ENCODE data around the gene MMP3. TPM values are rescaled to one million over a fixed set of nuclear protein-coding genes. Genes with fewer than 3 reads are reported as not detected.

Gene MMP3
- polyA plus RNA-seq, 5 donors: not detected

DNA sequence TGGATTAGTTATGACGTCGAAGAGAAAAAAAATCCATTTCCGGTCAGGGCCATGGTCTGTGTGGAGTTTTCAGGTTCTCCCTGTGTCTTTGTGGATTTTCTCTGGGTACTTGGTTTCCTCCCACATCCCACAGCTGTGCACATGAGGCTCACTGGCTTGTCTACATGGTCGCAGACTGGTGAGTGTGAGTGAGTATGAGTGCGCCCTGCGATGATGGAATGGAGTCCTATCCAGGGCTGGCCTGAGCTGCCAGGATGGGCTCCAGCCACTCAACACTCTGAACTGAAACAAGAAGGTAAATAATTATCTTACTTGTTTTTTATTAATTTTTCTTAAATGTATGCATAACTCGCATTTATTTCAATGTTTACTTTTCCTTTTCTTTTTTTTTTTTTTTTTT, 10.8 kb downstream of the MMP3 start:
- DNase-seq: no peak

DNA sequence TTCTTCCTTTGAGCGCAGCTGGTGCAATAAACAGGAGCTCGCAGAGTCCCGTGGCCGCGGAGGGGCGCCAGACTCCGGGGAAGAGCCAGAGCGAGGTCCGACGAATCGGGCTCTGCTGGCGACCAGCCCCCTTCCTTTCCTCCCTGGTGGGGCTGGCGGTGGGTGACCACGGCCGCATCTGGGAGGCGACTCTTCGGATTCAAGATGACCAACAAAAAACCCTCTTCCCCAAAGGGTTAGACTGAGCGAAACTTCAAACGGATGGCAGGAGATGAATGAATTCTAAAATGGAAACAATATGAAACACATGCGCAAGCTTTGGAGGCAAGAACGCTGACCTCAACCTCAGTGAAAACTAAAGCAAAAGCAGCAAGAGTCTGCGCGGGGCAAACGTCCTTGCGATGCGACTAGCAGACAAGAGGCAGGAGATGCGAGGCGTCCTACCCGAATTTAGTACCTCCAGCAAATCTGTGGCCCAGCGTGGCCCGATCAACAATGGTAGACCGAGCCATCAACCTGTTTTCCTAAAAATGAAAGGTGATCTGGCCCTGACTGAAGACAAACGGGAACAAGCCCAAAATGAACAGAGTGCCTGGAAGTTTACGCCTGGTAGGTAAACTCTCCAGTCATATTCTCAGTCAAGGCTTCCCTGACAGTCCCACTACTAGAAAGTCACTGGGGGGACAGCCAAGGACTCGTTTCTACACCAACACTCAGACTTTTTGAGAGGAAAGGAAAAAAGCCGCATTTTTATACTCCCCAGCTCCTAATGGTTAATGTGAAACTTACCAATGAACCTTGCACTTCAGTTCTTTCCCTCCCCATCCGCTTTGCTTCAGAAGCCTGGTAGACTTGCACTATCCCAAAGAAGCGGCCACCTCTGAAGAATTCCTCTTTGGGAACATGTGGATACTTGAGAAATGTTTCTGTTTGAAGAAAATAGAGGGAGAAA, 11.6 kb downstream of the MMP3 start:
- peak; percentile 11 to 19 for DNase-seq

DNA sequence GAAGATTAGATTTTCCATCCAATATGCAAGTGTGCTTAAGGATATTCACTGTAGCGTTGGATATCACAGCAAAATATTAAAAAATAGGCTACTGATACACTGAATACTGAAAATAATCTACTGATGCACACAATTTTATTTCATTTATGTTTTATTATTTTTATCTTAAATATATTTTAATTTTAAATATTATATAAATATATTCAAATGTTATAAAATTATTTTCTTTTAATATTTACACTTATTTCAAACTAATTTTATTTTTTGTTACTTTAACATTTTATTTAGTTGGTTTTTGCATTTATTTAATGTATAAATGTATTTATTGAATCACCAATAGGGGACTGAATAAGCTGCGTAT, 12.3 kb downstream of the MMP3 start:
- DNase-seq: no peak

DNA sequence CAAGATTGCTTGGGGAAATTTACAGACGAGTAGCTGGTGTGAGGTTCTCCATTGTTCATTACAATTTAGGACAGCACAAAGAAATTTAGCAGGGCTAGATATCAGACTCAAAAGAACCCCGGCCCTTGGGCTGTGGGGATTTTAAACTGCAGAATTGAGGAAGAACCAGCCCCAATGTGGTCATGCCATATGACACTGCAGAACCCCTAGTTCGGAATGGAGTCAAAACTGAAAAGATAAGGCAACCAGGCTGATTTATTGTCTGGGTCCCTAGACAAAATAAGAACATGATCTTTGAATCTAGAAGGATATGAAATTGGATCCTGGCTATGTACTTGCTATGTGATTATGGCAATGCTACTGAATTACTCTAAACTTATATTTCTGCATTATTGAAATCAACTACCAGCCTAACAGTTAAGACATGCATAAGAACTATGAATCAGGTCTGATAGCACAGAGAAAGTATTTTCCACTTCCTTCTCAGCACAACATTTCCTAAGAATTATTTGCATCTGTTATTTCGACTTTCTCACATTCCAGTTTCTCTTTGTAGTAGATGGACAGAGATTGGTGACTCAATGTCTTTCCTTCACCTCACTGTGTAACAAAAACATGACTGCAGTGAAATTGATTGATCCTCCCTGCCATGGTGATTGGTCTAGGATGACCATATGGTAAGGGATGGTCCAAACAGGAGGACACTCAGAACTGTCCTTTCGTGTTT, 13.2 kb downstream of the MMP3 start:
- no peak for DNase-seq

DNA sequence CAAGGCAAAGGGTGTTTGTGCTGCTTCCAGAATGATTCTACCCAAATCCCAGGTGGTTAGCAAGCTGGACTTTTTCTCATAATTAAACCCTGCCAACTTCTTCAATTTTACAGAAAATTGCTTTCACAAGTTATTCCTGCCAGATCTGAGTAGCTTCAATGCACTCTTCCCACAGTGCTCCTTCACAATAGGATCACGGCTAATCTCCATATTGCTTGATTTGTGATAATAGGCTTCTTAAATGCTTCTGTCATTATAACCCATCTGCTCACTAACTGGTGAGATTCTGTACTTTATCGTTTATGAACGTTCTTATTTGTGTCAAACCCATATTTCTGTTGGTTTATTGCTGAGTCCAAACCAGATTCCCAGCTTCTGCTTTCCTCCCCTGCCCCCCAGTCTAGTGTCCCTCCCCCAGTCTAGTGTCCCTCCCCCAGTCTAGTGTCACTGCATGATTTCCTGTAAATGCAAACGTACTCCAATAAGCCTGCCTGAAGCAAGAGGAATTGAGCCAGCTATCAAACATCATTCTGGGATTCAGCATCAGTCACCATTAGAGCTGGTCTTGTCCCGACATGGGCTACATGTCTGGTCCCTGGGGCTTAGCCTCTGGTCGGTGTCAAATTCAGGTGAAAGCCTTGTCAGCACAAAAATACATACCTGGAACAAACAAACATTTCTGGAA, 14.0 kb downstream of the MMP3 start:
- no peak for DNase-seq

DNA sequence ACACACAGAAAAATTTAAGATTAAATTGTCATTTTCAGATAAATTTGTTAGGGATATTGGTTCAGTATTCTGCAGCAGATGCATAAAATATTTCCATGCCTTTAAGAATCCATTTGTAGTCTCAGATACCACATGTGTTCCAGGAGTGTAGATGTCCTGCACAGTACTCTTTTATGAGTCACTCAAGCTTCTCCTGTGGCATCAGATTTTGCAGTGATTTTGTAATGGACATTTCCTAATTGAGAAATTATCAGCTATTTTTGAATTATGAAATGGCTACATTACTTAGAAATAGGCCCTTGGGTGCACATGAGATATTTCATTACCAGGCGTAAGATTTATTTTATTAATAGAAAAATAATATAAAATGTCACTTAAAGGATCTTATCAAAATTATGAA, 18.9 kb downstream of the MMP3 start:
- no peak for DNase-seq

DNA sequence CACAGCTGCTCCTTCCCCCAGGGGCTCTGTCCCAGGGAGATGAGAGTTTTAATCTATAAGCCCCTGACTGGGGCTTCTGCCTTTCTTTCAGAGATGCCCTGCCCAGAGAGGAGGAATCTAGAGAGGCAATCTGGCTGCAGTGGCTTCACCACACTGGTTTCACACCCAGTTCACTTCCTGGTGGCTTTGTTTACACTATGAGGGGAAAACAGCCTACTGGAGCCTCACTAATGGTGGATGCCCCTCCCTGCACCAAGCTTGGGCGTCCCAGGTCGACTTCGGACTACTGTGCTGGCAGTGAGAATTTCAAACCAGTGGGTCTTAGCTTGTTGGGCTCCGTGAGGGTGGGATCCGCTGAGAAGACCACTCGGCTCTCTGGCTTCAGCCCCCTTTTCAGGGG, 23.9 kb downstream of the MMP3 start:
- no peak for DNase-seq

DNA sequence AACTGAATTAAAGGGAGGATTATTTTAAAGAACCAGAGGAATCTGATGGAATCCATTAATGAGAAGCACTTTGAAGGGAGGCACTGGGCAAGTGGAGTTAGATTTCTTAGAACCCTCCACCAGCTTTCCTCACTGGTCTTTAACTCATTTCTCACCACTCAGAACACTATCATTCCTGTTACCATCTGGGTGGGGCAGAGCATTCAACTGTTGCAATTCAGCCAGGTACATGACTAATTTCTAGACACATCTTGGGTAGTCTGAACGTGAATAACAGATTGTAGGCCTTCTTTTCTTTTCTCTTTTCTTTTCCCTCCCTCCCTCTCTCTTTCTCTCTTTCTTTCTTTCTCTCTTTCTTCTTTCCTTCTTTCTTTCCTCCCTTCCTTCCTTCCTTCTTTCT, 29.9 kb downstream of the MMP3 start:
- no peak for DNase-seq

DNA sequence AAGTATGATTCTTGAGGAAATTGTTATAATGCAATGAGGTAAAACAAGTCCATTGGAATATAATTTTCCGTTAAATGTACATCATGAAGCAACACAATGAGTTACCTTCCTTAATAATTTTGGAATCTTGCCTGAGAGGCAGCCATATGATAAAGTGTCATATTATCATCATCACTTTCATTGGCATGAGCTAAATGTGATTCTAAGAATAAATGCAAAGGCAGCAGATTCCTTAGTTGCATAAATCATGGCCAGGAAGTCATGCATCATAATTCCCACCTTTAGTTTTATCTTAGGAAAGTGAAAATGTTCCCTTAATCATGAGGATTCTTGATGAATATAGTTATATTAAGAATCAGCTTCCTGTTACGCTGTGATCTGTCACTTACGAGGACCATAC, 31.2 kb downstream of the MMP3 start:
- DNase-seq: no peak

DNA sequence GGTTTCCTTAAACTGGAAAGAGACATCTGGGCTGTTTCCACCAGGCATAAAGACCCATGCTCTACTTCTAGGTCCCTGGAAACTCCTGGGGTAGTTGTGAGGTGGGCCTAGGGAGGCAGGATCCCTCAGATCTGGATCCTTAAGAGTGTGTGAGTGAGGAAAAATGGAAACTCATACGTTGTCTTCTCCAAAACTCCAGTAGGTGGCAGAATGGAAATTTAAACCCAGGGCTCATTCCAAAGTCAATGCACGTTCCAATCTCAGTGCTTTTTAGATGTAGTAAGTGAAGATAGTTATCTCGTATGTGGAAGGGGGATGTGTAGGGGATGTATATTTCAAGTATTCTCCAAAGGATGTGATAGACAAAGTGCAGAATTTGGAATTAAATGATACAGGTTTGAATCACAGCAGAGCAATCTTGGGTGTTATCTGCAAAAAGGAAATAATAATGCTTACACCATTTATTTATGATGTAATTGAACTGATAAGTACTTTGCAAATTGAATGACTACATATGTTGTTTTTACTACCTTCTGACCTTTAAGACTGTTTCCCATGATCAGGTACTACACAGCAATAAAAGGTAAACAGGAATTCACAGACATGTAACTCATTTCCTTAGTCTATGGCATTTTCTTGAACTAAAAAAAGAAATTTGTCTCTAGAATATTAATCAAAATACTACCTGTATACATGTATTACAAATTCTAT, 32.3 kb downstream of the MMP3 start:
- no peak for DNase-seq

DNA sequence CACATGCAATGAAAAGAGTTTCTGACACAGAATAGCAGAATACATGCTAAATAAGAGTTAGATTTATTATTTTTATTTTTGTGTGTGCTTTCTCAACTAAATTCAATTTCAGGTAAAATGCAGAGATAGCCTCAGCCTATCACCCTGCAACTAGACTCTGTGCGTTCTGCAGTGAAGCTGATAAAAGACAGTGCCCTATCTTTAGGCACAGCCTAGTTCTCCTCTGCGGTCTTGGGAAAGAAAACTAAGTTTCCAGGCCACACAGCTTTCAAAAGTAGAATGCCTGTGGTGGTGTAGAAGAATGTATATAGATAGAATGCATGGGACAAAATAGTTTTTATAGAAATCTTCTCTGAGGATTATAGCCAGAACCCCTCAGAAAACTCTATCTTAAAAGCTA, 33.4 kb downstream of the MMP3 start:
- no peak for DNase-seq

DNA sequence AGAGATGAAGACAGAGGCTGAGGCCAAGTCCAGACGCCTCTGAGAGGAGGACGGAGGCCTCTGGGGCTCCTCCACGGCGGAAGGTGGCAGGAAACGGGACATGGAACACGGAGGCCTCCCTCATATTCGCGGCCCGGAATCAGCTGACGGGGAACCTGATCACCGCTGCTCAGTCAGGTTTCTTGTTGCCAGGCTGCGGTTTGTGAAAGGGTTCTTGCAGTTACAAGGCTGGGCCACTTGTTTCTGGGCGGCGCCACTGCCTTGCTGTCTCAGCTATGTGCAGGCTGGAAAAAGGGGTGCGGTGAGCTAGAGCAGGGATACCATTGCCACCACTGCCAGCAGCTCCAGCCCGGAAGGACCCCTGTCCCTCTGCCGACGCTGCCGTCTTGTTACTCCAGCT, 35.5 kb downstream of the MMP3 start:
- DNase-seq: no peak

DNA sequence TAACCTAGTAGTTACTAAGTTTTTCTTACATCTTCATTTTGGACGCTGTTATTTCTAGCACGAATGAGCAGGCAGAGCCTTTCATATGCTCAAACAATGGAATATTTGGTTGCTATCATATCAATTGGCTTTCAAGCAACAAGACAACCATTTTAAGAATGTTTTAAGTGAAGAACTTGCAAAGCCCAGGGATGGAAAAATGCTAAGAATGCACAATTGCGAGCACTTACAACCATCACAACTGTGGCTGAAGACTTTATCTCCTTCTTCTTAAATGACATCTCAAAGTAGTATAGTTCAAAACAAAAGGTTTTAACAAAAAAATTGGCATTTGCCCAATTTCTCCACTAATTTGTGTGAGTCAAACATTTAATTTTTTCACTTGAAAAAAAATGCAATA, 37.1 kb downstream of the MMP3 start:
- DNase-seq: no peak

DNA sequence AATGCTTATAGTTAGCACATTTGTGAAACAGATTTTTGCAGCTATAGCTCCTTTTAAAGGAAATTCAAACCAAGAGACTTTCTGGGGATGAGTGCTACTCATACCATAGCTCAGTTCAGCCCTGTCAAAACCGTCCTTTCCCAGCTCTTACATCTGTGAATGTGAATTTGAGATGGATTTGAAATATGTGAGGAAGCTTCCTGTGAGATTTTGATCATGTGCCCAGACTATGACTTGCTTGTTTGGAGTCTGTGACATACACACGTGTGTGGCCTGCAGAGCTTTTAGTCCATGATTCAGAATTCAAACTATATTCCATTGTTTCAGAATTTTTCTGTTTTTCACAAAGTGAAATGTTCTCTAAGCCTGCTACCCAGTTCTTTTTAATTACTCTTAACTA, 41.1 kb downstream of the MMP3 start:
- no peak for DNase-seq

DNA sequence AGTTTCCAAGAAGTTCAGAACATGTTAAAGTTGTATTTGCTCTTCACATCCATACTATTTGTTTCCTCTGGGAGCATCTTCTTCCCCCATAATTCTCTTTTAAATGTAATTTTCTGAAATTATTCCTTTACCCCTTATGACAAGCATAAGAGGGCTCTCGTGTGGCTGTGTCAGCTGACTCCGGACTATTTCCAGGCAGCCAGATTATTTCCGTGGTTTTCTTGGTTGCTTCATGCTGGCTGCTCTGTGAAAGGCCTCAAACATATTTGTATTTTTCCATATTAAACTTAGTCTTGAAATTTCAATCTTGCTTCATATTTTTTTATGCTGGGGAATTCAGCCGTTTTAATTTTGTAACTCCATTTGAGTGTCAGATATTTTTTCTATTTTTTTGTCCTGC, 42.6 kb downstream of the MMP3 start:
- no peak for DNase-seq

DNA sequence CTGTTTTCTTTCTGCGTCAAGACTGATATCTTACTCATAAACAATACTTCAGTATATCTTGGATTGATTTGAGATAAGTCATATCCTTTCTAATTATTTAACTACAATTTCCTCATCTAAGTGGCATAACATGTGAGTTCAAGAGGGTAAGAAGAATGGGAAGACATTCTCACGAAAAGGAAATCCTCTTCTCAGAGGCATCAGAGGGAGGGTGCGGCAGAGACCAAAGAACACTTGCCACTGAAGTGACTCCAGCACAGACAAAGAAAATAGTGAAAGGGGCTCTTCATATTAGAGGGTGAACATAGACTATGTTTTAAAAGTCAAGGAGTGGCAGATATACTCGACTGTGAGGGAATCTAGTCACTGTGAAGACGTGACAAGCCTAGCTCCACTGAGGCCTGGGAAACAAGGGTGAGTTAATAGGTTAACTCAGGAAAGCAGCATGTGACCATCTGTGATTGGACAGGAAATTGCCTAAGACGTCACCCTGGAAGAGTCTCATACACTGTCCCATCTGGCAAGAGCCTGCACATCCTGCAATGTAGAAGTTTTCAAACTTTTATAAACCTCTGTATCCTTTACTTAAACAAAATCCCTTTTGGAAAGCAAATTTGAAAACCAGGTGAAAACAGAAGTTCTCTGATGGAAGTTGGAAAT, 43.6 kb downstream of the MMP3 start:
- DNase-seq: peak in 1 of 2 donors; percentile 5

DNA sequence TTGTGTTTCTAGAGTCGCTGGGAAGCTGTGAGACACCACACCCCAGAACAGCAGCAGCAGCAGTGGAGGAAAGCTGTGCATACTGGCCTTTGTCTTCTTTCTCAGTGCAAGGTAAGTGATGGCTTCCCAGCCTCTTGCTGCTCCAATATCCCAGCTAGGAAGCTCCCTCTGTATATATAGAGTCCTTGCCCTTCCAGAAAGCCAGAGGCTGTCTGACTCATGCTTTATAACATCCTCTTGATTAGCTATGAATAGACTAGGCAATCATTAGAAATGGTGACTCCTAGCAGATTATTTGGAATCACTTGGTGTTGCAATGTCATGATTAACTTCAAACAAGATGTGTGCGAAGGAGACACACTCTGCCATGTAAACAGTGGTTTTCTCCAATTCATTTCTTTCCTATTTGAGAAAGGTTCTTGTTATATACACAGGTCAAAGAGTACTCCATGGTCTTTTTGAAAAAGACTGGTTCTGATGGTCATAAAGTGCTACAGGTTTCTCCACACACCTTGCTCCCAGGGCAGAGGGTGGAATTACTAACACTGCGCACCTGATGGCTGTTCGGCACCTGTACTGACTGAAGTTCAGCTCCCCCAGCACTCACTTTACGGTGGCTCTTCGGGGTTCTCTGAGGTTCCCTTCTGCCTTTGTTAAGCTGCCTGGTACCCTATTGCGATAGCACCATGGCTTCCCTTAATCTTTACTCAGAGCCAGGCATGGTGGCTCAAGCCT, 45.2 kb downstream of the MMP3 start, which contains the start of gene MMP1:
TSS of gene MMP1 (minus strand) at position 149 of the 735 bp plus-strand sequence. CDS start at position 81, 68 bp downstream.
- DNase-seq: no peak

DNA sequence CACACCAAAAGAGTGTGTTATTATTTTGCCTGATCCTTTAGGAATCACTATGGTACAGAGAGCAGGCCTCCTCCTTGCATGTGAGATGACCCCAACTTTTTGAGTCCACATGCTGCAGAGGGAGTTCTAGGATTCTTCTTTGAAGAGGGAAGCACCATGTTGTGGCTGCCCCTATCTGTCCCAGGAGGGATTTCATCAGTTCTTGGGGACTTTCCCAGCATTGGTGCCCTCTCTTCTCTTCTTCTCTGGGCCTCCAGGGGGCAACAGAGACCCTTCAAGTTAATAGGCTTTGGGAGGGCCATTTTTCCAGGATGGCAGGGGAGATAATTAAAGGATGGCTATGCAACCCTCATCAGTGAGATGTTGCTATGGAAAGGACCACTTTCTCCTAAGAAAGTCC, 49.0 kb downstream of the MMP3 start:
- DNase-seq: no peak

DNA sequence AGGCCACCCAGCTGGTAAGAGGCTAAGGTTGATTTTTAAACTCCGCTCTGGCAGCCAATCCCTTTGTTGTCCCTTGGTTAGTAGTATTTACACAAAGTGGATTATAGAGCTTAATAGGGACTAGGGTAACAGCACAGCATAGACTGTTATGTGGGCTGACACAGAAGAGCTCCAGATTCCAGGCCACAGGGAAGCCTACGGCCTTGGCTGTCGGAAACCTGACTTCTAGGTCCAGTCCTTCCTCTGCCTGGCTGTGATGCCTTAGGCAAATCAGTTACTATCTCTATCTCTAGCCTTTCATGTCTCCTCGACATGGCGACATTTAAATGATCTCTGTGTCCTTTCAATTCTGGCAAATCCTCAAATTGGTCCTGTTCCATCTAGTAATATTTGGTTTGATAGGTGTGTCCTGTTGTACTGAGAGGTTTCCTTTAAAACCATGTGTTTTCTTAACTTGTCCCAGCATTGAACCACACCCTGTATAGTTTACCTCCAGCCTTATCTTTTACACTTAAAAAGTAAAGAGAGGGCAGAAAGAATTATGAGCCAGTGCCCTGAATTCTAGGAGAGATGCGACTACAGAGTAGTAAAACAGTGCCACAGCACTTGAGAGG, 49.6 kb downstream of the MMP3 start:
- DNase-seq: no peak

DNA sequence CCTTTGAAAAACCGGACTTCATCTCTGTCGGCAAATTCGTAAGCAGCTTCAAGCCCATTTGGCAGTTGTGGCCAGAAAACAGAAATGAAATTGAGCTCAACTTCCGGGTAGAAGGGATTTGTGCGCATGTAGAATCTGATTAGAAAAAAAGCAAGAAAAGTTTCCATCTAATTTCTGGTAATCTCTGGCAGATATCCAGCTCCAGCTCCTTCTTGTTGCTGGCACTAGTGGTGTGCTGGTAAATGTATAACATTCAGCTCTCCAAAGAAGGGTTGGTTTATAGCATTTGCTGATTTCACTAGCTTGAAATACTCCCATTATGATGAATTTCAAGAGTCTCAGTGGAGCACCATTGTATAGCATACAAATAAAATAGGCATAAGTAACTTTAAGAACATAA, 50.8 kb downstream of the MMP3 start:
- DNase-seq: no peak
